SHP77 treated with DMSO at 0.1 percent for 48 hours (cell line): ENCODE results near the gene USP17L20.
"Not testable (repeated sequence)": the region's sequence is repeated elsewhere in the genome, so short reads cannot be mapped to it uniquely, and the experiment has no call there.

Source experiments
- DNase-seq: peaks from one replicate; lab custom pipeline; 2025; lab: John Stamatoyannopoulos, UW

The USP17L20 gene

GRCh38 chr4:9257824-9258223 lies at the start of gene USP17L20:
USP17L20 (plus strand) TSS chr4:9258124; CDS start chr4:9258124, 0 bp downstream.
- DNase-seq: not testable (repeated sequence)

GRCh38 chr4:9210357-9210756 lies 47.6 kb upstream of the USP17L20 start, which contains the start of gene USP17L10:
USP17L10 (plus strand) TSS chr4:9210657; CDS start chr4:9210657, 0 bp downstream.
- DNase-seq: not testable (repeated sequence)

DNA sequence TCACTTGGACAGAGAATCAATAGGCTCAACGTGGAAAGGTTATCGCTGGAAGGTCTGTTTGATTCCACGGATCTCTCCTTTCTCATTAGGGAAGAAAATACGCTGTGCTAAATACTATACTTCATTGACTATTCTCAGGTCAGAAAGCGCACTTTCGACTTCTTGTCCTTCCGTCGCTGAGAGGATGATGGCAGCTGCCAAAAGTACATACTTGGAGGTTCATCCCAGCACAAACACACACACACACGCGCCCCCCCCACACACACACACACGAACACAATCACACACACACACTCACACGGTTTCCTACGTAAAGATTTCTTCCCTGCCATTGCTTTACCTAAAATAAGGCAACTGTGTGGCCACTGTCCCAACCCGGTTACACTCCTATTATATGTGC lies 43.2 kb upstream of the USP17L20 start:
- DNase-seq: not testable (repeated sequence)

DNA sequence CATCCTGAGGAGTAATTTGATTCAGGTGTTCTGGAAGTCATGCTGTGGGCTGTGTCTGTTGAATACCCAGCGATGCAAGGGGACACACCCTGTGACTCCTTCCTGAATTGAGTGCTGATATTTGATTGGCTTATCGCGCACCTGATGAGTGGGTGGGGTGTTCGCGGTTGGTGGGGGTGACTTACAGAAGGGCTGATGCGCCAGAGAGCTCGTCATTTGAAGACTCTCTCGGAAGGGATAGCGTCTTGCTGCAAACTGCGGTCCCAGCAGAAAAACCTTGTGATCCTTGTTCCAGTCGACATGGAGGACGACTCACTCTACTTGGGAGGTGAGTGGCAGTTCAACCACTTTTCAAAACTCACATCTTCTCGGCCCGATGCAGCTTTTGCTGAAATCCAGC lies 42.8 kb upstream of the USP17L20 start, which contains the start of gene USP17L11:
USP17L11 (plus strand) TSS at position 301 of the 400 bp plus-strand sequence; CDS start at position 301, 0 bp downstream.
- not testable (repeated sequence) for DNase-seq

DNA sequence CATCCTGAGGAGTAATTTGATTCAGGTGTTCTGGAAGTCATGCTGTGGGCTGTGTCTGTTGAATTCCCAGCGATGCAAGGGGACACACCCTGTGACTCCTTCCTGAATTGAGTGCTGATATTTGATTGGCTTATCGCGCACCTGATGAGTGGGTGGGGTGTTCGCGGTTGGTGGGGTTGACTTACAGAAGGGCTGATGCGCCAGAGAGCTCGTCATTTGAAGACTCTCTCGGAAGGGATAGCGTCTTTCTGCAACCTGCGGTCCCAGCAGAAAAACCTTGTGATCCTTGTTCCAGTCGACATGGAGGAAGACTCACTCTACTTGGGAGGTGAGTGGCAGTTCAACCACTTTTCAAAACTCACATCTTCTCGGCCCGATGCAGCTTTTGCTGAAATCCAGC lies 38.1 kb upstream of the USP17L20 start, which contains the start of gene USP17L12:
USP17L12 (plus strand) TSS at position 301 of the 400 bp plus-strand sequence; CDS start at position 301, 0 bp downstream.
- not testable (repeated sequence) for DNase-seq

- not testable (repeated sequence) for DNase-seq
These were observed 33.3 kb upstream of the USP17L20 start, which contains the start of gene USP17L13 for GRCh38 chr4:9224596-9224995. USP17L13 (plus strand) TSS chr4:9224896; CDS start chr4:9224896, 0 bp downstream.

DNA sequence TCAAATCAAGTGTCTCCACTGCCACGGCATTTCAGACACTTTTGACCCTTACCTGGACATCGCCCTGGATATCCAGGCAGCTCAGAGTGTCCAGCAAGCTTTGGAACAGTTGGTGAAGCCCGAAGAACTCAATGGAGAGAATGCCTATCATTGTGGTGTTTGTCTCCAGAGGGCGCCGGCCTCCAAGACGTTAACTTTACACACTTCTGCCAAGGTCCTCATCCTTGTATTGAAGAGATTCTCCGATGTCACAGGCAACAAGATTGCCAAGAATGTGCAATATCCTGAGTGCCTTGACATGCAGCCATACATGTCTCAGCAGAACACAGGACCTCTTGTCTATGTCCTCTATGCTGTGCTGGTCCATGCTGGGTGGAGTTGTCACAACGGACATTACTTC lies 27.7 kb upstream of the USP17L20 start:
- not testable (repeated sequence) for DNase-seq

GRCh38 chr4:9234085-9234484 lies 23.8 kb upstream of the USP17L20 start, which contains the start of gene USP17L15:
USP17L15 (plus strand) TSS chr4:9234385; CDS start chr4:9234385, 0 bp downstream.
- DNase-seq: not testable (repeated sequence)

DNA sequence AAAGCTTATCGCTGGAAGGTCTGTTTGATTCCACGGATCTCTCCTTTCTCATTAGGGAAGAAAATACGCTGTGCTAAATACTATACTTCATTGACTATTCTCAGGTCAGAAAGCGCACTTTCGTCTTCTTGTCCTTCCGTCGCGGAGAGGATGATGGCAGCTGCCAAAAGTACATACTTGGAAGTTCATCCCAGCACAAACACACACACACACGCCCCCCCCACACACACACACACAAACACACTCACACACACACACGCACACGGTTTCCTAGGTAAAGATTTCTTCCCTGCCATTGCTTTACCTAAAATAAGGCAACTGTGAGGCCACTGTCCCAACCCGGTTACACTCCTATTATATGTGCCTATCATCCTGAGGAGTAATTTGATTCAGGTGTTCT lies 19.5 kb upstream of the USP17L20 start:
- DNase-seq: not testable (repeated sequence)

- not testable (repeated sequence) for DNase-seq
These were observed 14.3 kb upstream of the USP17L20 start, which contains the start of gene USP17L17 for GRCh38 chr4:9243579-9243978. USP17L17 (plus strand) TSS chr4:9243879; CDS start chr4:9243879, 0 bp downstream.

DNA sequence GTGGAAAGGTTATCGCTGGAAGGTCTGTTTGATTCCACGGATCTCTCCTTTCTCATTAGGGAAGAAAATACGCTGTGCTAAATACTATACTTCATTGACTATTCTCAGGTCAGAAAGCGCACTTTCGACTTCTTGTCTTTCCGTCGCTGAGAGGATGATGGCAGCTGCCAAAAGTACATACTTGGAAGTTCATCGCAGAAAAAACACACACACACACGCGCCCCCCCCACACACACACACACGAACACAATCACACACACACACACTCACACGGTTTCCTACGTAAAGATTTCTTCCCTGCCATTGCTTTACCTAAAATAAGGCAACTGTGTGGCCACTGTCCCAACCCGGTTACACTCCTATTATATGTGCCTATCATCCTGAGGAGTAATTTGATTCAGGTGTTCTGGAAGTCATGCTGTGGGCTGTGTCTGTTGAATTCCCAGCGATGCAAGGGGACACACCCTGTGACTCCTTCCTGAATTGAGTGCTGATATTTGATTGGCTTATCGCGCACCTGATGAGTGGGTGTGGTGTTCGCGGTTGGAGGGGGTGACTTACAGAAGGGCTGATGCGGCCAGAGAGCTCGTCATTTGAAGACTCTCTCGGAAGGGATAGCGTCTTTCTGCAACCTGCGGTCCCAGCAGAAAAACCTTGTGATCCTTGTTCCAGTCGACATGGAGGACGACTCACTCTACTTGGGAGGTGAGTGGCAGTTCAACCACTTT lies 9.8 kb upstream of the USP17L20 start, which contains the start of gene USP17L18:
USP17L18 (plus strand) TSS at position 678 of the 728 bp plus-strand sequence; CDS start at position 678, 0 bp downstream.
- DNase-seq: not testable (repeated sequence)

DNA sequence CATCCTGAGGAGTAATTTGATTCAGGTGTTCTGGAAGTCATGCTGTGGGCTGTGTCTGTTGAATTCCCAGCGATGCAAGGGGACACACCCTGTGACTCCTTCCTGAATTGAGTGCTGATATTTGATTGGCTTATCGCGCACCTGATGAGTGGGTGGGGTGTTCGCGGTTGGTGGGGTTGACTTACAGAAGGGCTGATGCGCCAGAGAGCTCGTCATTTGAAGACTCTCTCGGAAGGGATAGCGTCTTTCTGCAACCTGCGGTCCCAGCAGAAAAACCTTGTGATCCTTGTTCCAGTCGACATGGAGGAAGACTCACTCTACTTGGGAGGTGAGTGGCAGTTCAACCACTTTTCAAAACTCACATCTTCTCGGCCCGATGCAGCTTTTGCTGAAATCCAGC lies 4.8 kb upstream of the USP17L20 start, which contains the start of gene USP17L19:
USP17L19 (plus strand) TSS at position 301 of the 400 bp plus-strand sequence; CDS start at position 301, 0 bp downstream.
- DNase-seq: not testable (repeated sequence)

- not testable (repeated sequence) for DNase-seq
These were observed 4.6 kb downstream of the USP17L20 start, which contains the start of gene USP17L21 for GRCh38 chr4:9262572-9262971. USP17L21 (plus strand) TSS chr4:9262872; CDS start chr4:9262872, 0 bp downstream.

DNA sequence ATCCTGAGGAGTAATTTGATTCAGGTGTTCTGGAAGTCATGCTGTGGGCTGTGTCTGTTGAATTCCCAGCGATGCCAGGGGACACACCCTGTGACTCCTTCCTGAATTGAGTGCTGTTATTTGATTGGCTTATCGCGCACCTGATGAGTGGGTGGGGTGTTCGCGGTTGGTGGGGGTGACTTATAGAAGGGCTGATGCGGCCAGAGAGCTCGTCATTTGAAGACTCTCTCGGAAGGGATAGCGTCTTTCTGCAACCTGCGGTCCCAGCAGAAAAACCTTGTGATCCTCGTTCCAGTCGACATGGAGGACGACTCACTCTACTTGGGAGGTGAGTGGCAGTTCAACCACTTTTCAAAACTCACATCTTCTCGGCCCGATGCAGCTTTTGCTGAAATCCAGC lies 9.4 kb downstream of the USP17L20 start, which contains the start of gene USP17L22:
USP17L22 (plus strand) TSS at position 301 of the 400 bp plus-strand sequence; CDS start at position 301, 0 bp downstream.
- not testable (repeated sequence) for DNase-seq

DNA sequence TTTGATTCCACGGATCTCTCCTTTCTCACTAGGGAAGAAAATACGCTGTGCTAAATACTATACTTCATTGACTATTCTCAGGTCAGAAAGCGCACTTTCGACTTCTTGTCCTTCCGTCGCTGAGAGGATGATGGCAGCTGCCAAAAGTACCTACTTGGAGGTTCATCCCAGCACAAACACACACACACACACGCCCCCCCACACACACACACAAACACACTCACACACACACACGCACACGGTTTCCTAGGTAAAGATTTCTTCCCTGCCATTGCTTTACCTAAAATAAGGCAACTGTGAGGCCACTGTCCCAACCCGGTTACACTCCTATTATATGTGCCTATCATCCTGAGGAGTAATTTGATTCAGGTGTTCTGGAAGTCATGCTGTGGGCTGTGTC lies 13.8 kb downstream of the USP17L20 start:
- DNase-seq: not testable (repeated sequence)
